ENCODE results near the gene PAPSS1.

The PAPSS1 gene

GRCh38 chr4:107742196-107742595 lies 22.2 kb upstream of the PAPSS1 start:
- Histone ChIP-seq H2BK120ac (ENCODE audit: low read depth, low read length) (no peak overlapping the region), H4K5ac (ENCODE audit: low read length) (no peak overlapping the region), H3K4me3 (ENCODE audit: low read length) (no peak overlapping the region), H3K79me1 (ENCODE audit: low read length) (no peaks in the 10 kb centered on the region), H2AK5ac (ENCODE audit: low read length) (no peak overlapping the region), H2BK15ac (replicated peaks; ENCODE audit: low read depth) (no peak overlapping the region), H2BK5ac (ENCODE audit: low read length) (no peak overlapping the region), H3K18ac (ENCODE audit: low read length) (no peak overlapping the region), H3K36me3 (ENCODE audit: control insufficient read depth, insufficient read depth, low read length) (no peaks in the 10 kb centered on the region), H3K27ac (ENCODE audit: low read depth, low read length) (no peak overlapping the region), H3K23ac (ENCODE audit: low read length) (no peak overlapping the region), H3K79me2 (ENCODE audit: control insufficient read depth, insufficient read depth, low read length) (no peaks in the 10 kb centered on the region), H3K56ac (ENCODE audit: low read length) (no peak overlapping the region), H3K4me1 (ENCODE audit: control insufficient read depth, low read depth, low read length) (no peaks in the 10 kb centered on the region), H3K4ac (ENCODE audit: low read depth, low read length) (no peak overlapping the region), H4K8ac (ENCODE audit: low read depth, low read length) (no peak overlapping the region), H3K9ac (ENCODE audit: low read length) (no peak overlapping the region), H3K4me2 (ENCODE audit: low read length) (no peak overlapping the region), H3K27me3 (ENCODE audit: insufficient read depth, low read length, poor library complexity) (no peaks in the 10 kb centered on the region)
- WGBS (ENCODE audit: extremely low coverage, insufficient coverage, low lambda C conversion rate), result no CpG with 5 or more reads among the region's 1 CpG
- no peak for DNase-seq

- Histone ChIP-seq H3K23ac (ENCODE audit: low read length) (no peak overlapping the region), H2BK15ac (replicated peaks; ENCODE audit: low read depth) (no peak overlapping the region)
- no peak for DNase-seq
Measured at GRCh38 chr4:107740950-107741701, 21.1 kb upstream of the PAPSS1 start.

GRCh38 chr4:107740381-107740780 lies 20.3 kb upstream of the PAPSS1 start:
- peak; percentile 63 for DNase-seq
- Histone ChIP-seq H3K4me2 (ENCODE audit: low read length) (no peak overlapping the region), H2BK120ac (ENCODE audit: low read depth, low read length) (no peak overlapping the region), H3K23ac (ENCODE audit: low read length) (no peak overlapping the region), H3K9ac (ENCODE audit: low read length) (no peak overlapping the region), H3K56ac (ENCODE audit: low read length) (no peak overlapping the region), H2BK15ac (replicated peaks; ENCODE audit: low read depth) (no peak overlapping the region), H3K27me3 (ENCODE audit: insufficient read depth, low read length, poor library complexity) (no peaks in the 10 kb centered on the region), H3K36me3 (ENCODE audit: control insufficient read depth, insufficient read depth, low read length) (no peaks in the 10 kb centered on the region), H3K4ac (ENCODE audit: low read depth, low read length) (no peak overlapping the region), H4K8ac (ENCODE audit: low read depth, low read length) (no peak overlapping the region), H4K5ac (ENCODE audit: low read length) (no peak overlapping the region), H3K27ac (ENCODE audit: low read depth, low read length) (no peak overlapping the region), H3K18ac (ENCODE audit: low read length) (no peak overlapping the region), H3K4me1 (ENCODE audit: control insufficient read depth, low read depth, low read length) (no peaks in the 10 kb centered on the region), H3K79me1 (ENCODE audit: low read length) (no peaks in the 10 kb centered on the region), H3K79me2 (ENCODE audit: control insufficient read depth, insufficient read depth, low read length) (no peaks in the 10 kb centered on the region), H2BK5ac (ENCODE audit: low read length) (no peak overlapping the region), H3K4me3 (ENCODE audit: low read length) (no peak overlapping the region), H2AK5ac (ENCODE audit: low read length) (no peak overlapping the region)
- no CpG with 5 or more reads among the region's 3 CpGs for WGBS (ENCODE audit: extremely low coverage, insufficient coverage, low lambda C conversion rate)

More at GRCh38 chr4:107740950-107741701, 21.1 kb upstream of the PAPSS1 start:
- H3K4me2 ChIP-seq (ENCODE audit: low read length), result no peak overlapping the region
- no peak overlapping the region for H3K18ac ChIP-seq (ENCODE audit: low read length)
- no peaks in the 10 kb centered on the region for H3K4me1 ChIP-seq (ENCODE audit: control insufficient read depth, low read depth, low read length)
- no peak overlapping the region for H4K5ac ChIP-seq (ENCODE audit: low read length)
- H4K8ac ChIP-seq (ENCODE audit: low read depth, low read length), result no peak overlapping the region
- no CpG with 5 or more reads among the region's 11 CpGs for WGBS (ENCODE audit: extremely low coverage, insufficient coverage, low lambda C conversion rate)
- no peak overlapping the region for H2BK120ac ChIP-seq (ENCODE audit: low read depth, low read length)
- no peak overlapping the region for H3K4ac ChIP-seq (ENCODE audit: low read depth, low read length)
- H3K9ac ChIP-seq (ENCODE audit: low read length), result no peak overlapping the region
- no peaks in the 10 kb centered on the region for H3K79me1 ChIP-seq (ENCODE audit: low read length)
- no peaks in the 10 kb centered on the region for H3K79me2 ChIP-seq (ENCODE audit: control insufficient read depth, insufficient read depth, low read length)
- H3K27me3 ChIP-seq (ENCODE audit: insufficient read depth, low read length, poor library complexity), result no peaks in the 10 kb centered on the region
- no peak overlapping the region for H2AK5ac ChIP-seq (ENCODE audit: low read length)
- no peaks in the 10 kb centered on the region for H3K36me3 ChIP-seq (ENCODE audit: control insufficient read depth, insufficient read depth, low read length)
- H3K56ac ChIP-seq (ENCODE audit: low read length), result no peak overlapping the region
- no peak overlapping the region for H3K4me3 ChIP-seq (ENCODE audit: low read length)
- no peak overlapping the region for H3K27ac ChIP-seq (ENCODE audit: low read depth, low read length)
- H2BK5ac ChIP-seq (ENCODE audit: low read length), result no peak overlapping the region

- H3K18ac ChIP-seq (ENCODE audit: low read length), result no peak overlapping the region
- H3K27ac ChIP-seq (ENCODE audit: low read depth, low read length), result no peak overlapping the region
- no peak overlapping the region for H3K23ac ChIP-seq (ENCODE audit: low read length)
- no CpG with 5 or more reads among the region's 4 CpGs for WGBS (ENCODE audit: extremely low coverage, insufficient coverage, low lambda C conversion rate)
- H3K56ac ChIP-seq (ENCODE audit: low read length), result no peak overlapping the region
- H3K4me2 ChIP-seq (ENCODE audit: low read length), result no peak overlapping the region
- H3K4me1 ChIP-seq (ENCODE audit: control insufficient read depth, low read depth, low read length), result peaks cover 8% of the 10 kb centered on the region
- H2BK15ac ChIP-seq (replicated peaks; ENCODE audit: low read depth), result no peak overlapping the region
- H3K4ac ChIP-seq (ENCODE audit: low read depth, low read length), result no peak overlapping the region
- DNase-seq, result no peak
- H2BK120ac ChIP-seq (ENCODE audit: low read depth, low read length), result no peak overlapping the region
- H3K79me1 ChIP-seq (ENCODE audit: low read length), result no peaks in the 10 kb centered on the region
- no peak overlapping the region for H4K5ac ChIP-seq (ENCODE audit: low read length)
- no peak overlapping the region for H2BK5ac ChIP-seq (ENCODE audit: low read length)
- no peaks in the 10 kb centered on the region for H3K79me2 ChIP-seq (ENCODE audit: control insufficient read depth, insufficient read depth, low read length)
- no peak overlapping the region for H4K8ac ChIP-seq (ENCODE audit: low read depth, low read length)
- no peak overlapping the region for H2AK5ac ChIP-seq (ENCODE audit: low read length)
- no peak overlapping the region for H3K9ac ChIP-seq (ENCODE audit: low read length)
- H3K27me3 ChIP-seq (ENCODE audit: insufficient read depth, low read length, poor library complexity), result no peaks in the 10 kb centered on the region
- H3K4me3 ChIP-seq (ENCODE audit: low read length), result no peak overlapping the region
- H3K36me3 ChIP-seq (ENCODE audit: control insufficient read depth, insufficient read depth, low read length), result no peaks in the 10 kb centered on the region
Measured at GRCh38 chr4:107737450-107737849, 17.4 kb upstream of the PAPSS1 start.

GRCh38 chr4:107736924-107737448 lies 17.0 kb upstream of the PAPSS1 start:
- H4K5ac ChIP-seq (ENCODE audit: low read length), result no peak overlapping the region
- H2BK5ac ChIP-seq (ENCODE audit: low read length), result no peak overlapping the region
- H3K18ac ChIP-seq (ENCODE audit: low read length), result no peak overlapping the region
- H4K8ac ChIP-seq (ENCODE audit: low read depth, low read length), result no peak overlapping the region
- no peak overlapping the region for H2AK5ac ChIP-seq (ENCODE audit: low read length)
- no peaks in the 10 kb centered on the region for H3K36me3 ChIP-seq (ENCODE audit: control insufficient read depth, insufficient read depth, low read length)
- peak; percentile 89 for DNase-seq
- H3K23ac ChIP-seq (ENCODE audit: low read length), result no peak overlapping the region
- H3K27me3 ChIP-seq (ENCODE audit: insufficient read depth, low read length, poor library complexity), result no peaks in the 10 kb centered on the region
- no peak overlapping the region for H3K4me3 ChIP-seq (ENCODE audit: low read length)
- no peak overlapping the region for H2BK15ac ChIP-seq (replicated peaks; ENCODE audit: low read depth)
- no peak overlapping the region for H3K4ac ChIP-seq (ENCODE audit: low read depth, low read length)
- H3K4me1 ChIP-seq (ENCODE audit: control insufficient read depth, low read depth, low read length), result peaks cover 8% of the 10 kb centered on the region
- H3K79me2 ChIP-seq (ENCODE audit: control insufficient read depth, insufficient read depth, low read length), result no peaks in the 10 kb centered on the region
- H3K9ac ChIP-seq (ENCODE audit: low read length), result no peak overlapping the region
- H2BK120ac ChIP-seq (ENCODE audit: low read depth, low read length), result no peak overlapping the region
- no CpG with 5 or more reads among the region's 7 CpGs for WGBS (ENCODE audit: extremely low coverage, insufficient coverage, low lambda C conversion rate)
- H3K27ac ChIP-seq (ENCODE audit: low read depth, low read length), result no peak overlapping the region
- no peak overlapping the region for H3K4me2 ChIP-seq (ENCODE audit: low read length)
- no peak overlapping the region for H3K56ac ChIP-seq (ENCODE audit: low read length)
- no peaks in the 10 kb centered on the region for H3K79me1 ChIP-seq (ENCODE audit: low read length)

- no peak overlapping the region for H3K56ac ChIP-seq (ENCODE audit: low read length)
- no peak overlapping the region for H3K4ac ChIP-seq (ENCODE audit: low read depth, low read length)
- H2BK15ac ChIP-seq (replicated peaks; ENCODE audit: low read depth), result no peak overlapping the region
- H3K4me2 ChIP-seq (ENCODE audit: low read length), result no peak overlapping the region
- peaks cover 8% of the 10 kb centered on the region for H3K4me1 ChIP-seq (ENCODE audit: control insufficient read depth, low read depth, low read length)
- H3K79me1 ChIP-seq (ENCODE audit: low read length), result no peaks in the 10 kb centered on the region
- no peak overlapping the region for H3K18ac ChIP-seq (ENCODE audit: low read length)
- H3K79me2 ChIP-seq (ENCODE audit: control insufficient read depth, insufficient read depth, low read length), result no peaks in the 10 kb centered on the region
- no peak overlapping the region for H3K23ac ChIP-seq (ENCODE audit: low read length)
- H3K9ac ChIP-seq (ENCODE audit: low read length), result no peak overlapping the region
- no peak for DNase-seq
- no peak overlapping the region for H3K27ac ChIP-seq (ENCODE audit: low read depth, low read length)
- H4K8ac ChIP-seq (ENCODE audit: low read depth, low read length), result no peak overlapping the region
- H3K4me3 ChIP-seq (ENCODE audit: low read length), result no peak overlapping the region
- no peaks in the 10 kb centered on the region for H3K27me3 ChIP-seq (ENCODE audit: insufficient read depth, low read length, poor library complexity)
- no peak overlapping the region for H4K5ac ChIP-seq (ENCODE audit: low read length)
- no peaks in the 10 kb centered on the region for H3K36me3 ChIP-seq (ENCODE audit: control insufficient read depth, insufficient read depth, low read length)
- WGBS (ENCODE audit: extremely low coverage, insufficient coverage, low lambda C conversion rate), result no CpG with 5 or more reads among the region's 3 CpGs
- no peak overlapping the region for H2AK5ac ChIP-seq (ENCODE audit: low read length)
- no peak overlapping the region for H2BK120ac ChIP-seq (ENCODE audit: low read depth, low read length)
- H2BK5ac ChIP-seq (ENCODE audit: low read length), result no peak overlapping the region
Measured at GRCh38 chr4:107736037-107736436, 16.0 kb upstream of the PAPSS1 start.

Data from mesendoderm (in vitro differentiated cells).